Ovary (tissue), 3 donors: ENCODE measurements around the gene SIX2.

Experiments
- CTCF ChIP-seq, 3 donors: fragments of 450-650 bp in 2 of 3; fragments of 200-600 bp in 1 of 3; IDR thresholded peaks; one replicate each; pipeline versions ENCODE4 v1.5.1 to v1.8.0; 2016 to 2022; ENCODE audit warnings: antibody characterized with exemption in 3 of 3, mild to moderate bottlenecking in 1 of 3
- EP300 ChIP-seq: sonication (generic); formaldehyde crosslinking; IDR thresholded peaks from one replicate; pipeline ENCODE4 v1.6.1; 2017; ENCODE audit warnings: antibody characterized with exemption
- POLR2A ChIP-seq: fragments of 450-650 bp; IDR thresholded peaks from one replicate; pipeline ENCODE4 v1.6.1; 2017; ENCODE audit warnings: antibody characterized with exemption, mild to moderate bottlenecking, moderate library complexity
- donor health status: DM: no; HTN: no; CAD: no.

- TF ChIP-seq POLR2A: no peak
- TF ChIP-seq CTCF (IDR thresholded peaks at IDR 0.05): no peak
- no peak for TF ChIP-seq EP300
These were observed 38.3 kb downstream of the SIX2 start for GRCh38 chr2:44970846-44971450.
